ENCODE results near the gene ANP32B.
"Not testable (repeated sequence)": the region's sequence is repeated elsewhere in the genome, so short reads cannot be mapped to it uniquely, and the experiment has no call there.

ANP32B gene

DNA sequence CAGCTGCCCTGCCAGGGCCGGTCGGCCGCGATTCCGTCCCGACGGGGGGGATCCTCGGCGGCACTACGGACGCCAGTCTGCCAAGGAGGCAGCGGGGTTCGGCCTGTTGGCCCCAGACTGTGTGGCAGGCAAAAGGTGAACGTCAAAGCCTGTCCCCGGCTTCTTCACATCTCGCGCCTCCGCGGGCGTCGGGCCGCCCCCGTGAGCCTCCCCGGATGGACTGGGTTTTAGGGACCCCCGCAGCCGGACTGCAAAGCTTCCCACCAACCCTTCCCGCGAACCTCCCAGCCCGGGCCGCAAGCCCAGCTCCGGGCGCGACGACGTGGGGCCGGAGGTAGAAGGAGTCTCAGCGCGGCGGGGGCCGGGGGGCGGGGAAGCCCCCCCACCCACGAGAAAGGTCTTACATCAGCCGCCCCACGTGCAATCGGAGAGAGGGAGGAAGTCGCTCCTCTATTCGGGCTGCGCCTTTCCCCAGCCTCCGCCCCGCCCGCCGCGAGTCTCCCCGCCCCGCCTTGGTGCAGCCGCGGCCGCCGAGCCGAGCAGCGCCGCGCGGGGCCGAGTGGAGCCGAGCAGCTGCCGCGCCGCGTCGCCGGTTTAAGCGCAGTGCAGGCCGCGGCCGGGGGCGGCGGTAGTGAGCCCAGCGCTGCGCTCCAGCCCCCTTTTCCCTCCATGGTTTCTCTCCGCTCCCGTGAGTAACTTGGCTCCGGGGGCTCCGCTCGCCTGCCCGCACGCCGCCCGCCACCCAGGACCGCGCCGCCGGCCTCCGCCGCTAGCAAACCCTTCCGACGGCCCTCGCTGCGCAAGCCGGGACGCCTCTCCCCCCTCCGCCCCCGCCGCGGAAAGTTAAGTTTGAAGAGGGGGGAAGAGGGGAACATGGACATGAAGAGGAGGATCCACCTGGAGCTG is at the start of gene ANP32B:
TSS of gene ANP32B (plus strand) at position 659 of the 906 bp plus-strand sequence. CDS start at position 874, 215 bp downstream.
- peak; percentile 80 for DNase-seq (ENCODE audit: low read depth)

DNA sequence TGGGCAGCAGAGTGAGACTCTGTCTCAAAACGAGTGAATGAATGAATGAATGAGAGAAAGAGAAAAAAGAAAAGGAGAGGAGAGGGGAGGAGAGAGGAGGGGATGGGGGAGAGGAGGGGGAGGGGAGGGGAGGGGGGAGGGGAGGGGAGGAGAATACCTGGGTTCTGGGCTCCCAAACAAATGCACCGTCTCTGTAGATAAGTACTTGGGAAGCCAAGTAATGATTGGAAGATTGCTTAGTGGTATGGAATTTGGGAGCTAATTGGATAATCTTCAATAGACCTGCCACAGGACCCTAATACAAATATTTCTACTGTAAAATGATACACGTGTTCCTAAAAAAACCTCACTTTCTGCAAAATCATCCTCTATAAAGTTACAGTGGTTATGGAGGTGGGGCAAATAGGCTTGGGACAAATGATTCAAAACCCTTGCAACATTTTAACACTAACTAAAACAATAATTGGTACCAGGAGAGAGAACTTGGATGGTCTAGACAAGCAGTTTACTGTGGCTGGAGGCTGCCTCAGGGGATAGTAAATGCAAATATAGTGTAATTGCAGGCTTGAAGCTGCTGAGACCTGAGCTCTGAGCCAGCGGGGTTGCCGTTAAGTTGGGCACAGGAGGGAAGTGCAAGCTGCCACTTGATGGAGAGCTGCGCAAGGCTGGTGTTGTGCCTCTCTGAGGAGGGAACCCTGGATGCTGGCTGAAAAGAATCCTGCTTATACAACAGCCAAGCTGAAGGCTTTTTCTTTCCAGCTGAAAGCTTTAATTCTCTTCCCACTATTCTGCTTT is 48.6 kb upstream of the ANP32B start:
- no peak for DNase-seq (ENCODE audit: low read depth)

DNA sequence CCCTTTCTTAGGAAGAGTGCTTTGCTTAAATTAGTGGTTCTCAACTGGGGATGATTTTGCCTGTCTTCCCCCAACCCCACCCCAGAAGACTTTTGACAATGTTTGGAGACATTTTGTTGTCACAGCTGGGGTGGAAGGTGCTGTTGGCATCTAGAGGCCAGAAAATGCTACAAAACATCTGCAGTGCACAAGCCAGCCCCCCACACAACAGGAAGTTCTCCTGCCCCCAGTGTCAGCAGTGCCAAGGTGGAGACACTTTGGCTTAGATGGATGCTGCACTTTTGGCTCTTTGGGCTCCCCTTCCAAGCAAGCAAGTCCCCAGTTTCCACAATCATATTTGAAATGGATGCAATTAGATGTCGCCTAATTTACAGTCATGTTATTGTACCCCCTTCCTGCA is 47.9 kb upstream of the ANP32B start:
- no peak for DNase-seq (ENCODE audit: low read depth)

DNA sequence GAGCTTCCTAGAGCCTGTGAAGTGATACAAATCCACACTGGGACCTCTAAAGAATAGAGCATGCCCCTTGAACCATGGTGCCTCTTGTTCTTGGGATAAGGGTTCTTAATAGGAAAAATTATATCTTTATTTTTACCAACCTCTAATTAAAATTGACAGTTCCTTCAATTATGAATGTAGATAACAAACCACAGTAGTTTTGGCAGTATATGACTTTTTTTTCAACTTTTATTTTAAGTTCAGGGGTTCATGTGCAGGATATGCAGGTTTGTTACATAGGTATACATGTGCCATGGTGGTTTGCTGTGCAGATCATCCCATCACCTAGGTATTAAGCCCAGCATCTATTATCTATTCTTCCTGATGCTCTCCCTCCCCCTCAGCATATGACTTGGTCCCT is 46.1 kb upstream of the ANP32B start:
- no peak for DNase-seq (ENCODE audit: low read depth)

DNA sequence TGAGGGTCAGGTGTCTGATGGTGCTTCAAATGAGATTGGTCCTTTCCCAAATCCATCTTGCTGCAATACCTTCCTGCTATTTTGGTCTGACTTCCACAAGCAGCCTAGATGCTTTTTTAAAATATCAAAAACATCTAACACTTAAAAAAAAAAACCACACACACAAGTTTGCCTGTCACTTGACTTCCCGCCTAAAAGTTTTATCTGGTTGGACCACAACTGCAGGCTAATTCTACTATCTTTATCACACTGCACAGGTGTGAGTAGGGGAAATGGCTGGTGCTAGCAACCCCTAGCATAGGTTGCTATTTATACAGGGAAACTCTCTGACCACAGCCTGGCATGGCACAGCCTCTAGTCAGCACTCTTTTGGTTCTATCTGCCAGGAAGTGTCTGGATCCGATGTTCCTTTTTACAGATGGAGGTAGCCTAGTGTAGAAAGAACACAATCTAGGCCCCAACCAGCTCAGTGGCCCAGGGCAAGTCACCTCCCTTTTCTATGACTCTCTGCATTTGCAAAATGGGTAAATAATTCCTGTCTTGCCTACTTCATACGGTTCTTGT is 45.0 kb upstream of the ANP32B start, which contains the start of gene HEMGN:
TSS of gene HEMGN (minus strand) at position 92 of the 564 bp plus-strand sequence. CDS start at position 56, 36 bp downstream.
- DNase-seq (ENCODE audit: low read depth), result no peak

DNA sequence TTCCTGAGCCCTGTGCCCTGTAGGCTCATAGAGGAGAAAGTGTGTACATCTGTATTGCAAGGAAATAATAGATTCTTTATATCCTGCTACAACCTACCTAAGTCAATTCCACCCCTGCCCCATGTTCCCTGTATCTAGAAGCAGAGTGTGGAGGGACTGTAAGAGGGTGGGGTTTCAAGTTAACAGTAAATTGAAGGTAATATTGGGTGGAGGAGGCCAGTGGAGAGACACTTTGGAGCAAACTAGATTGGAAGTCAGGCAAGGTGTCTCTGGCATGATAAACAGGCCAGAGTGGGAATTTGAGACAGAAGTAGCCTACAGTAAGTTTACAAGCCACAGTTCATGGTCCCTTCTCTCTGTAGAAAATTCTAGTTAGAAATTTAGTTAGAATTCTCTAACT is 42.9 kb upstream of the ANP32B start:
- DNase-seq (ENCODE audit: low read depth), result no peak

DNA sequence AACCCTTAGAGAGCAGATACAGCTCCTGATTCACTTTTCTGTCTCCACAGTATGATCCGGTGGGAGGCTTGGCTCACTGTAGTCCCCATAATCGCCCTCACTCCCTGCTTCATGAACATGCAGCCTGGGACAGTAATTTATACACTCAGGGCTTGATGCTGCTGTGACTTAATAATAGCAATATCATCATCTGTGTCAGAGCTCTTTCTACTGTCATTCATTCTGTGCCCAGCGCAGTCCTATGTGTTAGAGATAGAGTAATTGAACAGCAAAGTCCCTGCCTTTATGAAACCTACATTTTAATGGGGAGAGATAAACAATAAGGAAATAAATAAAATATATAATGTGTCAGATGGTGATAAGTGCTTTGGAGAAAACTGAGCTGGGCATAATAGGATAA is 42.4 kb upstream of the ANP32B start:
- no peak for DNase-seq (ENCODE audit: low read depth)

DNA sequence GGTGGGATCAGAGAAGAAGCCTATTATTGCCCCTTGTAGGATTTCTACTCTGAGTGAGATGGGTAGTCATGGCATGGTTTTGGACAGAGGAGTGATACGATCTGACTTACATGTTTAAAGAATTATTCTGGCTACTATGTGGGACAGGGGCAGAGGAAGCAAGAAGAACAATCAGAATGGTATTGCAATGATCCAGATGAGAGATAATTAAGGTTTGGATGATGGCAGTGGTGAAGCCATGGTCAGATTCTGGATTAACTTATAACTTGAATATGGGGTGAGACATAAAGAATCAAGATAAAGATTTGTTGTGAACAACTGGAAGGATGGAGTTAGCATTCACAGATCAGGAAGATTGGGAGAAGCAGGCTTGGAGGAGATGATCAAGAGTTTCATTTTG is 41.8 kb upstream of the ANP32B start:
- DNase-seq (ENCODE audit: low read depth), result no peak

DNA sequence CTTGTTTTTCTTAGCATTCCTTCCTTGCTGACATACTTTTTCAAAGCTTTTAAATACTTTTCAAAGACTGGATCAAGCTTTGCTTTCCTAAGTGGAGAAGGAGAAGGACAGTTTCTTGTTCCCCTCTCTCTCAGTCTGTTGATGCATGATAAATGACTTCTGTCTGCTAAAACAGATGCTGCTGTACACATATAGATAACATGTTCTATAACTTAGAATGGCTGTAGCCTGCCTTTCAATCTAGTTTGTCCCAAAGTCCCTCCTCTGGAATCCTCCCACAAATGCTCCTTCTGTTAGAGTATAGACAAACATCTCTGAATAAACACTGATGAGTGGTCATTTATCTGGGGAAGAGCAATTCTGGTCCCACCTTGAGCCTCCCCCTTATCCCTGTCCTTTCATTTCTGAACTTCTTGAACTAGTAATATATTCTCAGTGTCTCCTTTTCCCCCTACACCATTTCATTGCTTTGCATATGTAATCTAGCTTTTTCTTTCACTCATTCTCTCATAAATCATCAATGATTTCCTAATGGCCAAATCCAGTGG is 39.8 kb upstream of the ANP32B start:
- DNase-seq (ENCODE audit: low read depth), result no peak

DNA sequence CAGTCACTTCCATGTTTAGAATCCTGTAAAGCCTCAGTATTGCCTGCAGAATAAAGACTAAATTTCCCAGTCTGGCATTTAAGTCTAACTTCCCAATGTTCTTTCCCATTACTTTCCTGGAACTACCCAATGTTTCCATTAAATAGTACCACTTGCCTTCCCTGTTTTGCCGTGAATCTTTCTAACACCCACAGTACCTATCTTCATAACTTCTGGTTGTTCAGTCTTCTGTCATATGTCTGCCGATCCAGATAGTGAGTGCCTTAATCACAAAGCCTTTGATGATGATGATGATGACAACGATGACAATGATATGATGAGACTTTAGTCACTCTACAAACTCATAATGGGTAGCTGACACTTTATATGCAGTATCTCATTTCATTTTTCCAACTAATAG is 38.5 kb upstream of the ANP32B start:
- DNase-seq (ENCODE audit: low read depth), result no peak

DNA sequence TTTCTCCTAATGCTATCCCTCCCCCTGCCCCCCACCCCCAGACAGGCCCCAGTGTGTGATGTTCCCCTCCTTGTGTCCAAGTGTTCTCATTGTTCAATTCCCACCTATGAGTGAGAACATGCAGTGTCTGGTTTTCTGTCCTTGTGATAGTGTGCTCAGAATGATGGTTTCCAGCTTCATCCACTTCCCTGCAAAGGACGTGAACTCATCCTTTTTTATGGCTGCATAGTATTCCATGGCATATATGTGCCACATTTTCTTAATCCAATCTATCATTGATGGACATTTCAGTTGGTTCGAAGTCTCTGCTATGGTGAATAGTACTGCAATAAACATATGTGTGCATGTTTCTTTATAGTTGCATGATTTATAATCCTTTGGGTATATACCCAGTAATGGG is 37.7 kb upstream of the ANP32B start:
- not testable (repeated sequence) for DNase-seq (ENCODE audit: low read depth)

DNA sequence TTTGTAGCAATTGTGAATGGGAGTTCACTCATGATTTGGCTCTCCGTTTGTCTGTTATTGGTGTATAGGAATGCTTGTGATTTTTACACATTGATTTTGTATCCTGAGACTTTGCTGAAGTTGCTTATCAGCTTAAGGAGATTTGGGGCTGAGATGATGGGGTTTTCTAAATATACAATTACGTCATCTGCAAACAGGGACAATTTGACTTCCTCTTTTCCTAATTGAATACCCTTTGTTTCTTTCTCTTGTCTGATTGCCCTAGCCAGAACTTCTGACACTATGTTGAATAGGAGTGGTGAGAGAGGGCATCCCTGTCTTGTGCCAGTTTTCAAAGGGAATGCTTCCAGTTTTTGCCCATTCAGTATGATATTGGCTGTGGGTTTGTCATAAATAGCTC is 36.0 kb upstream of the ANP32B start:
- DNase-seq (ENCODE audit: low read depth), result not testable (repeated sequence)

DNA sequence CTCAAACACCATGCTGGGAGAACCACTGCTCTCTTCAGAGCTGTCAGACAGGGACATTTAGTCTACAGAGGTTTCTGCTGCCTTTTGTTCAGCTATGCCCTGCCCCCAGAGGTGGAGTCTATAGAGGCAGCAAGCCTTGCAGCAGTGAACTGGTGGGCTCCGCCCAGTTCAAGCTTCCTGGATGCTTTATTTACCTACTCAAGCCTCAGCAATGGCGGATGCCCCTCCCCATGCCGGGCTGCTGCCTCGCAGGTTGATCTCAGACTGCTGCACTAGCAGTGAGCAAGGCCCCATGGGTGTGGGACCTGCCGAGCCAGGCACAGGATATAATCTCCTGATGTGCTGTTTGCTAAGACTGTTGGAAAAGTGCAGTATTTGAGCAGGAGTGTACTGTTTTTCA is 32.3 kb upstream of the ANP32B start:
- not testable (repeated sequence) for DNase-seq (ENCODE audit: low read depth)

DNA sequence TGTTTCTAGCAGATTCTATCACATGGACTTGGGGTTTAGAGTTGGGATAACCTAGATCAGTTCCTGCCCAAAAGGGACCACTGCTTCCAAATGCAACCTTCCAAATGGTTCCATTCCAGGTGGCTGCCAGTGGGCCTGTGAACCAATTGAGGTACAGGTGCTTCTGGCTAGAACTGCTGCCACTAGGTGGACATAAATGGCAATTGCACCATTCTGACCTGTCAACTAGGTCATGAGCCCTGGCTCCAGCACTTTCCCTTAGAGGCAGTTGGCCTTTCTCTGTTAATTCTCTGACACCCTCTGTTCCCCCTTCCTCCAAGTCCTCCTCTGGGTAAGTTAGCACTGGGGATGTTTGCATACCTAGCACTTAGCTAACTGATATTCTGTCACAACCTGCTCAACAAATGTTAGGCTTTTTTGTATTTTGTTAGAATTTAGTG is 28.6 kb upstream of the ANP32B start:
- DNase-seq (ENCODE audit: low read depth), result no peak

DNA sequence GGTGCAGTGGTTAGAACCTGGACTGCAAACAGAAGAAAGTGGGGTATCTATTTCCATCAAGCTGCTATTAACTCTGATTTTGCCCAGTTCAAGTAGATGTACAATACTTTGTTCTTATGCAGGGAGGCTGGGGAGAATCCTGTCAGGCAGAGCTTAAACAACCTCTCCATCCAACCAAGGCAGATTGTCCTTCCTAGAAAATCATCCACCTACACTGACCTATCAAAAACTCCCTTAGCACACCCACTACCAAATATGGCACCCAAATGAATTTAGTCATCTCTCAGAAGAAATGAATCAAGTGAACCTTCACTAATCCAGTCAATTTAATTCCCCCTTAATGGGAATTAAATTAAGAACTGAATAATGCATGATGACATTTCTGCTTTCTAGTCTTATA is 26.8 kb upstream of the ANP32B start:
- no peak for DNase-seq (ENCODE audit: low read depth)

DNA sequence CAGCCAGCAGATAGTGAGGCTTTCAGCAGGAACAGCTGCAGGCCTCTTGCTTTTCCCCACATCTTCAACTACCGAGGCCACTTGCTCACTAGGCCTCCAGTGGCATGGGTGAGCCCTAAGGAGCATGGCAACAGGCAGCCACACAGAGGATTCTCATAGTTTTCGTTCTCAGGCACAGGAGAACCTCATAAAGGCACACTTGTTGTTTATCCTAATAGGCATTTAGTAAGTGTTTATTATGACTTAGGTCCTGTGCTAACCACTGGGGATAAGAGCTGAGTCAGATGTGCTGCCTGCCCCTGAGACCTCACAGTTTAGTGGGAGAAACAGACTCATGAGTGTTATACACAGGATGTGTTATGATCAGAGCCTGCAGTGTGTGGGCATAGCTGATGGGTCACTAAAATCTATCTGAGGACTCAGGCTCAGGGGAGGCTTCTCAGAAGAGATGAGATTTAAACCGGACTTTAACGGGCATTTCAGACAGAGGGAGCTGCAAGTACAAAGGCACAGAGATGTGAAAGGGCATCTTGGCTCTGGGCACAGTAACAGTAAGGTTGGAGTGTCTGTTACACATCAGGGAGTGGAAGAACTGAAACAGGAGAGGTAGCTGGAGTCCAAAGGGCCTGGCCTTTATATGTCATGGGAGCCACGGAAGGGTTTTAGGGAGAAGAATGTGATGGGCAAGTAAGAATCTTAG is 24.2 kb upstream of the ANP32B start:
- DNase-seq (ENCODE audit: low read depth), result no peak

DNA sequence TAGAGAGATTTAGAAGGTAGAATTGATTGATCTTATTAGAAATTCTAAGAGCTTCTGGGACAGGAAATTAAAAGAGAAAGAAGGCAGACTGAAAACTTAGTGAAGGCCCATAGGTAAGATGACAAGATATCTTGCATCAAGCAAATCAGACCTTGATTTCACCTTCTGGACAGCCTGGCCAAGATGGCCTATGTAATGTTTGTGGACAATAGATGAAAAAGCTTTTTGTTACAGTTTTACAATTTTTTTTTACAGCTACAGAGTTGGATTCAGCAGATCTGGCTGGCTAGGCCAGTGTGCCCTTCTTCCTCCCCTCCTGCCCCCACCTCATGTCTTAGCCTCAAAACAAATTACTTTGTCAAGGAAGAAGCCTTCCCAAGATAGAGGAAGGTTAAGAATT is 23.6 kb upstream of the ANP32B start:
- no peak for DNase-seq (ENCODE audit: low read depth)

DNA sequence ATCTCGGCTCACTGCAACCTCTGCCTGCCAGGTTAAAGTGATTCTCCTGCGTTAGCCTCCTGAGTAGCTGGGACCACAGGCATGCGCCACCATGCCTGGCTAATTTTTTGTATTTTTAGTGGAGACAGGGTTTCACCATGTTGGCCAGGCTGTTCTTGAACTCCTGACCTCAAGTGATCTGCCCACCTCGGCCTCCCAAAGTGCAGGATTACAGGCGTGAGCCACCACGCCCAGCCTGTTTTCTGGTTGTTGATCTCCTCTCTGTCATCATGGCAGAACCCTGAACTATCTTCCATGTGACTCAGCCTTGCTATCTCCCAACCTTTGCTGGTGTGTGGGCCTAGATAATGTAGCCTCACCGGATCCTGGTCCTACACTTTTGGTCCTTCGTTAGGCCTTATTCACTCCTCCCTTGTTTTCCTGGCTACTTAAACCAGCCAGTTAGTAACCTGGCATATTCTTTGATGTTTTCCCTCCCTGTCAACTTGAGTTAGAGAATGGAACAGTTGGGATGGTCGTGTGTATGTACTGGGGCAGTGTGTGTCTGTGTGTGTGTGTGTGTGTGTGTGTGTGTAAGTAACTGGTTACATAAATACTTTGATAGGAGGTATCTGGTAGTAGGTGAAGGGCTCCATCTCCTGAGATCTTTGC is 22.3 kb upstream of the ANP32B start:
- not testable (repeated sequence) for DNase-seq (ENCODE audit: low read depth)

DNA sequence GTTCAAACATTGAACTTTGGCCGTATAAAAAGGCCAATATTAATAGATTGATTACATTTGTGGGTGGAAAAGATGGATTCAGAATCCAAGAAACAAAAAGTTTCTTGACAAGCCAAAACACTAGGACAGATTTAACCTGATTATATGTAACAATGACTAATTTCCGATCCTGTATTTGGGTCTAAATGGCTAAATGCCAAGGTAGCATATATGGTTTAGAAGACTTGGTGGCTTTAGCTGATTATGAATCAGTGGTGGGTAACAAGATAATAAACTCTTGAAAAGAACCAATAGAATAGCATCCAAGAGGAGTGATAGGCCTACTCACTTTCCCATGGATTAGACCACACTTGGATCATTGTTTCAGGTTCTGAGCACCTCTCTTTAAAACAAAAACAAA is 21.8 kb upstream of the ANP32B start:
- no peak for DNase-seq (ENCODE audit: low read depth)

DNA sequence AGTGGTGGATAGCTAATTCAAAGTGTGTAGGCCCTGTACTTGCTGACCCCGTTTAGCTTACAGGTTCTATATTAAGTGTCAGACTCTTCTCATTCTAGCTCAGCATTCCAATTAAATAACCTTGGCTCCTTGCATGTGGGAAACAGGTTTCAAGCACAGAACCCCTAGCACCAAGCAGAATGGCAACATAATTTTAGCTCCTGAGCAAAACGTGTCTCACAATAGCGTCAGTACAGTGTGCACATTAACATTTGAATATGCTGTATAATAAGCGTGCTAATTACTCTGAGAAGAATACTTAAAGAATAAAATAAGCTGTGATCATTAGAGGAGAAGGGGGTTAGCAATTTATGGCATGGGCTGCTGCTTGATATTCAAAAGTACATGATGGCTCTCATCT is 21.0 kb upstream of the ANP32B start:
- DNase-seq (ENCODE audit: low read depth), result no peak

DNA sequence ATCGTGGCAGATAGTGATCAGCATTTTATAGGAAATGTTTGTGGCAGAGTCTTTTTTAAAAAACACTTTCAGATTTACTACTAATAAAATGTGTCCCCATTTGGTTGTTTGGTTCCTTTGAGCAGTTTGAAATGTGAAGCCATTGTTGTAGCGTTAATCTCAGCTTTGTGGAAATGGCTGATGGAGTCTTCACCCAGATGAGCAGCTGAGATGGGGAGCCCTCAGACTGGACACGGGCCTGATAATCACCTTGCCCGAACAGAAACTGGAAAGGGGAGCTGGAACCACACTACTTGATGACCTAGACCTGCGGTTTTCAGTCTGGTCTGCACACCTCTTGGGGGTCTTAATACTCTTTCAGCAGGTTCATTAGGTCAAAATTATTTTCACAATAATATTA is 20.6 kb upstream of the ANP32B start:
- no peak for DNase-seq (ENCODE audit: low read depth)

Data from stromal cell of bone marrow (primary cell).